ENCODE results near the gene TMEM38B. TPM values are rescaled to one million over a fixed set of nuclear protein-coding genes. Genes with fewer than 3 reads are reported as not detected.
"Not testable (repeated sequence)": the region's sequence is repeated elsewhere in the genome, so short reads cannot be mapped to it uniquely, and the experiment has no call there.

TMEM38B gene
- total RNA-seq, 1 experiment from 2014 or later: 30.6 TPM

DNA sequence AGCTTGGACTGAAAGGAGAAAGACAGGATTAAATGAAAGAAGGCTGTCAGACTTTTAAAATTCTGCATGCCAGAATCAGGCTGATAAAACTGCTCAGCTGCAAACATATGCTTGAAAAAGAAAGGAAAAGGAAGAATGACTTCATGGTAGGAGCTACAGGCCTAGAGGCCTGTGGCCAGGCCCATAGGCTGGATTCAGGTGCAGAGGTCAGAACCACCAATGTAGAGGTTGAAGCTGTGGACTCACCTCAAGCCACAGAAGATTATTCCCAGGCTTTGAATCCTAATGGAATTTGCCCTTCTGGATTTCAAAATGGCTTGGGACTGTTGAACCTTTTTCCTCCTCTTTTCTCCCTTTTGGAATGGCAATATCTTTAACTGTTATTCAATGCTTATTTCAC, 47.7 kb downstream of the TMEM38B start:
- Histone ChIP-seq H3K27ac (ENCODE audit: low read length) (no peak overlapping the region), H3K36me3 (ENCODE audit: control insufficient read depth, insufficient read depth, low read length) (no peaks in the 10 kb centered on the region), H3K4me3 (ENCODE audit: low read depth in 2 of 2, low read length in 2 of 2) (no peak overlapping the region), H3K9me3 (ENCODE audit: control insufficient read depth, insufficient read depth, low read depth, low read length) (no peaks in the 10 kb centered on the region), H3K27me3 (ENCODE audit: control insufficient read depth, insufficient read depth, low read length) (no peaks in the 10 kb centered on the region), H3K4me1 (ENCODE audit: control insufficient read depth, insufficient read depth, low read length) (no peaks in the 10 kb centered on the region)
- ChIA-PET POLR2A (no interaction called here), CTCF (no interaction called here)
- TF ChIP-seq TCF7L2 (IDR thresholded peaks at IDR 0.05; ENCODE audit: low read depth, low read length): no peak
- TF ChIP-seq SIN3A (IDR thresholded peaks at IDR 0.05; ENCODE audit: borderline replicate concordance, insufficient read depth, low read depth, low read length): no peak
- TF ChIP-seq POLR2AphosphoS5 (IDR thresholded peaks at IDR 0.05; ENCODE audit: low read depth, low read length): no peak
- TF ChIP-seq, protein P1, sequence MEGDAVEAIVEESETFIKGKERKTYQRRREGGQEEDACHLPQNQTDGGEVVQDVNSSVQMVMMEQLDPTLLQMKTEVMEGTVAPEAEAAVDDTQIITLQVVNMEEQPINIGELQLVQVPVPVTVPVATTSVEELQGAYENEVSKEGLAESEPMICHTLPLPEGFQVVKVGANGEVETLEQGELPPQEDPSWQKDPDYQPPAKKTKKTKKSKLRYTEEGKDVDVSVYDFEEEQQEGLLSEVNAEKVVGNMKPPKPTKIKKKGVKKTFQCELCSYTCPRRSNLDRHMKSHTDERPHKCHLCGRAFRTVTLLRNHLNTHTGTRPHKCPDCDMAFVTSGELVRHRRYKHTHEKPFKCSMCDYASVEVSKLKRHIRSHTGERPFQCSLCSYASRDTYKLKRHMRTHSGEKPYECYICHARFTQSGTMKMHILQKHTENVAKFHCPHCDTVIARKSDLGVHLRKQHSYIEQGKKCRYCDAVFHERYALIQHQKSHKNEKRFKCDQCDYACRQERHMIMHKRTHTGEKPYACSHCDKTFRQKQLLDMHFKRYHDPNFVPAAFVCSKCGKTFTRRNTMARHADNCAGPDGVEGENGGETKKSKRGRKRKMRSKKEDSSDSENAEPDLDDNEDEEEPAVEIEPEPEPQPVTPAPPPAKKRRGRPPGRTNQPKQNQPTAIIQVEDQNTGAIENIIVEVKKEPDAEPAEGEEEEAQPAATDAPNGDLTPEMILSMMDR (IDR thresholded peaks at IDR 0.05): no peak
- TF ChIP-seq, protein P2, sequence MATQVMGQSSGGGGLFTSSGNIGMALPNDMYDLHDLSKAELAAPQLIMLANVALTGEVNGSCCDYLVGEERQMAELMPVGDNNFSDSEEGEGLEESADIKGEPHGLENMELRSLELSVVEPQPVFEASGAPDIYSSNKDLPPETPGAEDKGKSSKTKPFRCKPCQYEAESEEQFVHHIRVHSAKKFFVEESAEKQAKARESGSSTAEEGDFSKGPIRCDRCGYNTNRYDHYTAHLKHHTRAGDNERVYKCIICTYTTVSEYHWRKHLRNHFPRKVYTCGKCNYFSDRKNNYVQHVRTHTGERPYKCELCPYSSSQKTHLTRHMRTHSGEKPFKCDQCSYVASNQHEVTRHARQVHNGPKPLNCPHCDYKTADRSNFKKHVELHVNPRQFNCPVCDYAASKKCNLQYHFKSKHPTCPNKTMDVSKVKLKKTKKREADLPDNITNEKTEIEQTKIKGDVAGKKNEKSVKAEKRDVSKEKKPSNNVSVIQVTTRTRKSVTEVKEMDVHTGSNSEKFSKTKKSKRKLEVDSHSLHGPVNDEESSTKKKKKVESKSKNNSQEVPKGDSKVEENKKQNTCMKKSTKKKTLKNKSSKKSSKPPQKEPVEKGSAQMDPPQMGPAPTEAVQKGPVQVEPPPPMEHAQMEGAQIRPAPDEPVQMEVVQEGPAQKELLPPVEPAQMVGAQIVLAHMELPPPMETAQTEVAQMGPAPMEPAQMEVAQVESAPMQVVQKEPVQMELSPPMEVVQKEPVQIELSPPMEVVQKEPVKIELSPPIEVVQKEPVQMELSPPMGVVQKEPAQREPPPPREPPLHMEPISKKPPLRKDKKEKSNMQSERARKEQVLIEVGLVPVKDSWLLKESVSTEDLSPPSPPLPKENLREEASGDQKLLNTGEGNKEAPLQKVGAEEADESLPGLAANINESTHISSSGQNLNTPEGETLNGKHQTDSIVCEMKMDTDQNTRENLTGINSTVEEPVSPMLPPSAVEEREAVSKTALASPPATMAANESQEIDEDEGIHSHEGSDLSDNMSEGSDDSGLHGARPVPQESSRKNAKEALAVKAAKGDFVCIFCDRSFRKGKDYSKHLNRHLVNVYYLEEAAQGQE (IDR thresholded peaks at IDR 0.05; ENCODE audit: insufficient read depth in 1 of 2, low read depth in 2 of 2, low read length in 1 of 2): no peak
- no peak for ATAC-seq
- intact Hi-C loops (cut with micrococcal nuclease; ENCODE audit: unreplicated experiment): no loop called here
- DNase-seq (ENCODE audit: low read depth, low spot score): no peak
- BruUV-seq (replicated peaks): no TSS peak
- in situ Hi-C loops (cut with HindIII; ENCODE audit: low pct_unique_long_range_greater_than_20kb, low sequenced_read_pairs): no loop called here

- H3K36me3 ChIP-seq (ENCODE audit: control insufficient read depth, insufficient read depth, low read length); CTCF ChIA-PET; POLR2A ChIA-PET; H3K9me3 ChIP-seq (ENCODE audit: control insufficient read depth, insufficient read depth, low read depth, low read length); in situ Hi-C loops (cut with HindIII; ENCODE audit: low pct_unique_long_range_greater_than_20kb, low sequenced_read_pairs); H3K27ac ChIP-seq (ENCODE audit: low read length); H3K27me3 ChIP-seq (ENCODE audit: control insufficient read depth, insufficient read depth, low read length); H3K4me3 ChIP-seq (ENCODE audit: low read depth in 2 of 2, low read length in 2 of 2); H3K4me1 ChIP-seq (ENCODE audit: control insufficient read depth, insufficient read depth, low read length); intact Hi-C loops (cut with micrococcal nuclease; ENCODE audit: unreplicated experiment); ATAC-seq; DNase-seq (ENCODE audit: low read depth, low spot score); BruUV-seq (replicated peaks): not testable (repeated sequence)
Measured at GRCh38 chr9:105747325-105747724, 53.0 kb downstream of the TMEM38B start.

GRCh38 chr9:105751761-105752160, 57.4 kb downstream of the TMEM38B start:
- BruUV-seq (replicated peaks): no TSS peak
- TF ChIP-seq, protein P2 (IDR thresholded peaks at IDR 0.05; ENCODE audit: insufficient read depth in 1 of 2, low read depth in 2 of 2, low read length in 1 of 2): no peak
- no peak for TF ChIP-seq POLR2AphosphoS5 (IDR thresholded peaks at IDR 0.05; ENCODE audit: low read depth, low read length)
- TF ChIP-seq, protein P1 (IDR thresholded peaks at IDR 0.05): no peak
- TF ChIP-seq SIN3A (IDR thresholded peaks at IDR 0.05; ENCODE audit: borderline replicate concordance, insufficient read depth, low read depth, low read length): no peak
- TF ChIP-seq TCF7L2 (IDR thresholded peaks at IDR 0.05; ENCODE audit: low read depth, low read length): no peak
- Histone ChIP-seq H3K4me3 (ENCODE audit: low read depth in 2 of 2, low read length in 2 of 2) (no peak overlapping the region), H3K27ac (ENCODE audit: low read length) (no peak overlapping the region), H3K4me1 (ENCODE audit: control insufficient read depth, insufficient read depth, low read length) (no peaks in the 10 kb centered on the region), H3K36me3 (ENCODE audit: control insufficient read depth, insufficient read depth, low read length) (no peaks in the 10 kb centered on the region), H3K27me3 (ENCODE audit: control insufficient read depth, insufficient read depth, low read length) (no peaks in the 10 kb centered on the region), H3K9me3 (ENCODE audit: control insufficient read depth, insufficient read depth, low read depth, low read length) (no peaks in the 10 kb centered on the region; the same call in 1 of the 2 replicates)
- in situ Hi-C loops (cut with HindIII; ENCODE audit: low pct_unique_long_range_greater_than_20kb, low sequenced_read_pairs): no loop called here
- POLR2A ChIA-PET: no interaction called here
- intact Hi-C loops (cut with micrococcal nuclease; ENCODE audit: unreplicated experiment): no loop called here
- ATAC-seq (no peak), DNase-seq (ENCODE audit: low read depth, low spot score) (no peak)
- CTCF ChIA-PET: no interaction called here

All from Panc1 (cell line).